GM18520 (cell line): ENCODE data around the gene CLCNKB.
"Not testable (repeated sequence)": the region's sequence is repeated elsewhere in the genome, so short reads cannot be mapped to it uniquely, and the experiment has no call there.

Experiments used
- ATAC-seq: cut with Tn5 transposase; IDR thresholded peaks from one replicate; pipeline ENCODE4 v1.9.1; 2021; ENCODE audit not compliant: unreplicated experiment

Gene CLCNKB

DNA sequence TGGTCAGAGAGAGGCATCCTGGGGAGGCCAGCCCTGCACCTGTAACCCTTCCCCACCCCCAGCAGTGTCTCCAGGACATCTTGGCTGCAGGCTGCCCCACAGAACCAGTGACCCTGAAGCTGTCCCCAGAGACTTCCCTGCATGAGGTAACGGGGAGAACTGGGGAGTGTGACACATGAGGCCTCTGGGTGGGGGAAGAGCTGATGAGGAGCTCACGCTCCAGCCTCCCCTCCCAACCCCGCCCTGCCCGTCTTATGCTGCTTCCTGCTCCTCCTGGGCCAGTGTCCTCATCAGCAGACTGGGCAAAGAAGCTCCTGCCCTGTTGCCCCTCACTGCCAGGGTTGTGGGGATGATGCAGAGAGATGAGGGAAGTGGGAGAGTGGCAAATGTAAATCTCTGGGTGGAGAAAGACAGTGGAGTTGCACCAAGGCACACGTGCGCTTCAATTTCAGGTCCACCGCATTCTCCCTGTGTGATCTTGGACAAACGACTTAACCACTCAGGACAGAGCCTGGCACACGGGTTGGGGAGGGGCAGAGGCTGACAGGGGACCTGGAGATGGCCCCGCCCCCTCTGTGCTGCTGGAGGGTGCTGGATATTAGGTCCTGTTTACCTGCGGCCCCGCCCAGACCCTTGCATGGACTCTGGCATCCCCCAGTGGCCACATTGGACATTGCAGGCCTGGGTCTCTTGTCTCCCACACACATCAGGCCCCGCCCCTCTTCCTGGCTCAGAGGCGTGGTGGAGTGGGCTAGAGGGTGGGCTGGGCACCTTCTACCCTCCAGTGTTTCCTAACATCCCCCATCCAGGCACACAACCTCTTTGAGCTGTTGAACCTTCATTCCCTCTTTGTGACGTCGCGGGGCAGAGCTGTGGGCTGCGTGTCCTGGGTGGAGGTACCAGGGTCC is 12.3 kb downstream of the CLCNKB start:
- no peak for ATAC-seq

DNA sequence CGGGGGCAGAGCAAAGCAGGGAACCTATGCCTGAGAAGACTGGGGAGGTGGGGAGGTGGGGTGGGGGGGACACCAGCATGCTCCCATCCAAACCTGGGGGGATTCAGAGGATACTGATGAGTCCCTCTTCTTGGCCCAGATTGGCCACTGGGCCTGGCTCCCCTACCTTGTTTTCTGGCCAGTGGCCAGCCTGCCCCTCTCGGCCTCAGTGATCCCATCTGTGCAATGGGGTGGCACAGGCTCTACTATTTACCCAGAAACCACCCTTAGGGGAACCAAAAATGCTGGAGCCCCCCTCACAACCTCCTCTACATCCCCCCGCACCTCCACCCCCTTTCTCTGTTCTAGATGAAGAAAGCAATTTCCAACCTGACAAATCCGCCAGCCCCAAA is 12.9 kb downstream of the CLCNKB start:
- ATAC-seq = not testable (repeated sequence)

DNA sequence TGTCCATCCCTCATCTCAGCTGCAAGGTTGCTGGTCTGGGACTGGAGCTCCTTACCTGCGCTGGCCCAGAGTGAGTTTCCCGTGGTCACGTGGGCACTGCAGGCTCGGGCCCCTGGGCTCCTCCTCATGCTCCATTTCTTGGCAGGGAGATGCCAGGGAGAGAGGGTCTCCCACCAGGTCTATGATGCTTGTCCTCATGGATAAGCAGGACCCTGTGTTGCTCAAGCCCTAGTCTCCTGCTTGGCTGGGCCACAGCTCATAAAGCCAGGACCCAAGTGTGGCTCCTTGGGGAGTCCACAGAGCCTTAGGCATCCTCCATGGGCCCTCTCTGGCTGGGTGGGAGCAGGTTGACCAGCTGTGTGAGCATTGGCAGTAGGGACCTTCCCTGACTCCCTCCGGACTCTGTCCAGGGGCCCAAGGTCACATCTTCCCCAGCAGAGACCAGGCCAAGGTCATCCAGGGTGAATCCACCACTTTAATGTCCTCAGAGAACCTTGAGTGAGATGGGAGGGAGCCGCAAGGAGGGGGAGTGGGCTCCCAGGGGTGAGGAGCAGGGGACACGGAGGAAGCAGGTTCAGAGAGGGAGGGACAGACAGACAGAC is 13.8 kb downstream of the CLCNKB start:
- ATAC-seq = not testable (repeated sequence)

DNA sequence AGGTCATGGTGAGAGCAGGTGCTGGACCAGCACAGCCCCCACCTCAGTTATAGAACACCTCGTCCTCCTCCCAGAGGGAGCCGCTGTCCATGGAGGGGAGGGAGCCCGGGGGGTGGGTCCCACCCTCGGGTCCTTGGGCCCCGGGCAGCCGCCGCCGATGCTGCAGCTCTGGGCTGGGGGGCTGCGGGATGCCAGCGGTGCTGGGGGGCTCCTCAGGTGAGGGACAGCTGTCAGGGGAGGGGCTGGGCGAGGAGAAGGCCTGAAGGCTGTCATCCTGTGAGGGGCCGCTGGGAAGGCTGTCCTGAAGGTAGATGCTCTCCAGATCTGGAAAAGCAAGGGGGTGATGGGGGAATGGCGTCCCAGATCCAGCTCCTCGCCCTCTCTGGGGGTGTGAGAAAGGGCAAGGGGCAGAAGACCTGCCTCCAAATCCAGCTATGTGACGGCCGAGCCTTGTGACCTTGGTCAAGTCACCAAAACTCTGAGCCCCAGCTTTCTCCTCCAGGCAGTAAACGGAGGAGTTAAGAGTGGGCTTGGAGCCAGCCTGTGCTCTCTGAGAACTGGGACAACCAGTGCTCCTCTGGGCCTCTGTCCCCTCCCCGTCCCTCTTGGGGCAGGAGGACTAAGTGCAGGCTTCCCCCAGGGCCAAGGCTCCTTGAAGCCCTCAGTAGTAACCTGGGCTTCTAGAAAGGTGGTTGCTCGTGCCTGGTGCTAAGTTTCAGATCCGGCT is 15.0 kb downstream of the CLCNKB start:
- not testable (repeated sequence) for ATAC-seq

DNA sequence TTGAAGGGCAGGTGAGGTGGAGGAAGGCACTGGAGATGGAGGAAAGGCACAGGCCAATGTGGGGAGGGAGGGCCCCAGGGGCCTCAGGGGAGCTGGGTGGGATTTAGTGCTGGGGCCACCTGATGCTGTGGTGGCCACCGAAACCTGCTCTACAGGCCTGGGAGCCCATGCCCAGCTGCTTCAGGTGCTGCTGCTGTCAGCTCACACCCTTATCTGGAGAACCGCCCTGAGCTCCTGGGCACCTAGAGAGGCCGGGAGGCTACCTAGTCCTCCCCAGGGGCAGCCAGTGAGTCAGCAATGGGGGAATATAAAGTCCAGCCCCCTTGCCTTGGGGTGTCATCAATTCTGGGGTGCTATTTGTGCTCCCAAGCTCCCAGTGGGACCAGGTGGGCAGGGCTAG is 17.7 kb downstream of the CLCNKB start:
- no peak for ATAC-seq

DNA sequence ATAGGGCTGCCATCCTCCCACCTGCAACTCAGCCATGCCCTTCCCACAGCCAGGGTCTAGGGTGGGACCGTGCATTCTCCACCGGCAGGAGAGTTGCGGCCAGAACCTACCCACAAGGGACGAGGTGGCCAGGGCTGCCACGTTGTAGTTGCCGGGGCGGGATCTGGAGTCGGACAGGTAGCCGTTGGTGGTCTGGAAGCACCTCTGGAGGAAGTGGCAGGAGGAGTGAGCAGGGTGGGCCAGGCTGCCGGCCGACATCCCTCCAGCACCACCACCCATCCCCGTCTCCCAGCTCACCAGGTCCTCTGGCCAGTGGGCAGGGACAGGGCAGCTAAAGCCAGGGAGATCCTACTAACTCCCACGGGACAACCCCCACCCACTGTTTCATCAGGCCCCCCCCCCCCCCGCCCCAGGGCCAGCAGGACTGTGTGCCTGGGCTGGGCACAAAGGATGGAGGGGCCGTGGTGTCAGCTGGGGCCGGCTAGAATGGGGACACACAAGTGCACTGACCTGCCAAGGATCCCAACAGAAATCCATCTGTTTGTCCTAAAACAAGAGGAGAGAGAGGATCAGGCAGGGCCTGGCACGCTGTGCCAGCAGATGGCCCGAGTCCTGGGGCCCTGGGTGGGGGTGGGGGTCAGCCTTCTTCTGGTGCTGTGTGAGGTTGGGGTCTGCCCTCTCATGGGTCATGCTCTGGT is 18.6 kb downstream of the CLCNKB start:
- not testable (repeated sequence) for ATAC-seq

DNA sequence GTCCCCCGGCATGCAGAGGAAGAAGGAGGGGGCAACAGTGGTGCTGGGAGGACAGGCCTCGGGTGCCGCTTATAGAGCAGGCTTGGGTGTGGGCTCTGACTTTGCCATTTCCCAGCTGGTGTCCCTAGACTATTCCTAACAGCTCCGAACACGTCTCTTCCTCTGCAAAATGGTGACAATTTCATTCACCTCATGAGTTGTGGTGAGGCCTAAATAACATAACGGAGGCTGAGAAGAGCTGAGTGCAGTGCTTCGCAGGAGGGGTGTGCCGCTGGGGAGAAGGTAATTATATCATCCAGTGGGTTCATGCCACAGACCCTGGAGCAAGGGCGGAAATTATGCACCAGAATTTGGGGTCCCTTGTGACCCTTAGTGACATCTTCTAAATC is 19.1 kb downstream of the CLCNKB start:
- ATAC-seq = not testable (repeated sequence)

DNA sequence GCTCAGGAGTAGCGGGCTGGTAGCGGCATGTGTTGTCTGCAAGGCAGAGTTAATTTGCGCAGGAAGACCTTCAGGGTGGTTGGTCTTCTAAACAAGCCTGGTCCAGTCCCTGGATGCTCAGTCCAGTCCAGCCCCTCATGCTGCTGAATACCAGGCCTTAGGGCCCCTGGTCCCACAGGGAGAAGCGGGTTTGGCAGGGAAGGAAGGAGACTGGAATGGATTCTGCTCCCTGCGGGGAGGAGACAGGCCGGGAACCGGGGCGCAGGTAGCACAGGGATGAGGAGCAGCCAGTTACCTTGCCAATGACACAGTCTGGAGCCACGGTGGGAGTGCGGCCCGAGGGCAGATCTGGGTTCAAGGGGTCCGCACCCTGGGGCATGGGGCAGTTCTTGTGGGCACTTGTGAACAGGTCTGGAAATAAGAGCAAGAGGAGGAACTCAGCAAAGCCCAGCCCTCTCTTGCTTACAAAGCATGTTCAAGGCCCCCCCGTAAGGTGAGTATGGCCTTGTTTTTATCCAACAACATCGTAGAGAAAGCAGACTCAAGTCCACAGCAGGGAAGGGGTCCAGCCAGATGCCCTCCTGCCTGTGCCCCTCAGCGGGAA is 19.7 kb downstream of the CLCNKB start:
- ATAC-seq = no peak

DNA sequence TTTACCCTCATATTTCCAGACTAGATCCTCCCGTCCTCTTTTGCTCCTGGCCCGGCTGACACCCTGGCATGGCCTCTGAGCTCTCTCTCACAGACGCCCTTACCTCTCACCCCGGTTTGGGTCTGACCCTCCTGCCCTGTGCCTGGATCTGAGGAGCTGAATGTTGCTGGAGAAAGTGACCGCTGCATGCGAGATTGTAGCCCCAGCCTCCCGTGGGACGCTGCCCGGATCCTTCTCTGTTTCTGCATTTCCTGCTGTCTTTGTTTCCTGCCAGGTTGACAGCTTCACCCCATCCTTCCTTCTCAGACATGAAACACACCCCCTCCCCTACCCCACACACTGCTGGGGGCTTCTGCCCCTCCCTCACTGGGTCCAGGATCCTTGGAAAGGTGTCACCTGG is 20.3 kb downstream of the CLCNKB start:
- no peak for ATAC-seq

DNA sequence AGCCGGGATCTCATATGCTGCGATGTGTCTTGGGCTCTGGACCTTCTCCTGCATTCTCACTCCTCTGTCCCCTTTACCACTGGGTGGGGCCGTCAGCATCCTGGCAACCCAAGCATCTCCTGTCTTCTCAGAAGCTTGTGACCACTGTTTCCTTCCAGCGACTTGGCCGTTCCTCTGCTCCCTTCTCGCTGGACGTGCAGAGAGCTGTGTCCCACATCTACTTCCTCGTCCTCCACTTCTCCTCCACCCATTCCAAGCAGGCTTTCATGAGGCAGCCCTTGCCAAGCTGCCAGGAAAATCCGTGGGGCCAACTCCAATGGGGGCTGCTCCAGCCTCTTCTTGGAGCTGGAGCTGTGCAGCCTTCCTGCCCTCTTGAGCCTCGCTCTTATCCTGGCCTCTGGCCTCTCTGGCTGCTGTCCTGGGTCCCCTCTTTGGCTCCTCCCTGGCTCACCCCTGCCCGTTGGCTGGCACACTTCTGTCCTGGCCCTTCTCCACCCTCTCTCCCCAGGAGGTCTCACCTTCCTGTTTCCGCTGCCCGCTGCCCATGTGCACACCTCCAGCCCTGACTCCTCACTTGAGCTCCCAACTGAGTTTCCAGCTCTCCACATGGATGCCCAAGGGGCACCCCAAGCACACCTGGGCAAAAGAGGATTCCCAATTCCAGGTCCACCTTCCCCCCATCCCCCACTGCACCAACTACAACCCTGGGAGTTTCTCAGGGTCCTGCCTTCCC is 21.1 kb downstream of the CLCNKB start:
- ATAC-seq = no peak

DNA sequence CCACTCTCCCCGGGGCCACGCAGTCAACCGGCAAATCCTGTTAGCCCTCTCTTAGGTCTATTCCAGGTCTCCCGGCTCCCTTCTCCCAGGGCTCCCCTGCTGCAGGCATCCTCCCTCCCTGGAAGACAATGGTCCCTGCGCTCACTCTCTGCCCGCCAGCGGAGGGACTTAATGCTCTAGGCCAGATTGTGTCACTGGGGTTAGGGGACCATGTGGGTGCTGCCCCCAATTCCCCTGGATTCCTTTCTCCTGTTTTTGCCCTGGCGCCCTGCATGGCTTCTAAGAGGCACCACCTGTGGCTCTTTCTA is 21.6 kb downstream of the CLCNKB start:
- ATAC-seq = no peak

DNA sequence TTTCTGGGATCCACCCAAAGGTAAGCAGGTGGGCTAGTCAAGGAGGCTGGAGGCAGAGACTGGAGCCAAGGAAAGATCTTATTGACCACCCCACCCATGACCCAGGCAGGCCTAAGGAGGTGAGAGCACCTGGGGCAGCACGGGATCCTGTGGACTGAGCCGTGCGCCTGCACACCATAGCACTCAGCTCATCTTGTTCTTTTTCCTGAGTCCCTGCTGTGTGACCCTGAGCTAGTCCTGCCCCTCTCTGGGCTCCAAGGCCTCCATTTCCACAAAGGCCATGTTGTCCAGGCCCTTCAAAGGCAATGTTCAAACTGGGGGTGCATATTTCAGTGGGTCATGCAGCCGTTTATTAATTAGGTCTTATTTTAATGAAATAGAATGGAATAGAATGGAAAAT is 22.7 kb downstream of the CLCNKB start:
- ATAC-seq = no peak

DNA sequence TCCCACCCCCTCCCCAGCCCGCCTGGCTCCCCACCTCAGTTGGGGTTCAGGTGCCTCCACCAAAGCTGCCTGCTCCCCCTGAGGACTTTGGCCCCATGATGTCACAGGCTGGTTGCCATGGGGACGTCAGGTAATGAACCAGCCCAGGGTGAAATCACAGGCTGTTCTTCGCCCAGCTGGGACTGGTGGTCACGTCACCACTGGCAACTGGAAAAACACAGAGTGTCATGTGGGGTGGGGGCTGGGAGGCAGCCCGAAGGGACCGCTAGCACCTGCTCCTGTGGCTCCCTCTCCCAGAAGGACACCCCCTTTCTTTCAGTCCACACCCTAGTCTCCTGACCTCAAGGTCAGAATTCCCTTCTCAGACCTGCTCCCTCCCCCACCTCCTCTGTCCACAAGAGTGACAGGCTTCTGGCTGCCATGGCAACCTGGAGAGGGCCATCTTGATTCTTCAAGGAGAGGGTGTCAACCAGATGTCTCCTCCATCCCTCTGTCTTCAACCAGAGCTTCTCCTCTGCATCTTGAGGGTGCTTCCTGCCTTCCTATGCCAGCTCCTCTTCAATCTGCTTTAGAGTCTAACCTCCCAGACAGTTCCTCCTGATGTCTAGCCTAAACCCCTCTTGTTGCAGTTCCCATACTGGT is 23.7 kb downstream of the CLCNKB start:
- no peak for ATAC-seq

DNA sequence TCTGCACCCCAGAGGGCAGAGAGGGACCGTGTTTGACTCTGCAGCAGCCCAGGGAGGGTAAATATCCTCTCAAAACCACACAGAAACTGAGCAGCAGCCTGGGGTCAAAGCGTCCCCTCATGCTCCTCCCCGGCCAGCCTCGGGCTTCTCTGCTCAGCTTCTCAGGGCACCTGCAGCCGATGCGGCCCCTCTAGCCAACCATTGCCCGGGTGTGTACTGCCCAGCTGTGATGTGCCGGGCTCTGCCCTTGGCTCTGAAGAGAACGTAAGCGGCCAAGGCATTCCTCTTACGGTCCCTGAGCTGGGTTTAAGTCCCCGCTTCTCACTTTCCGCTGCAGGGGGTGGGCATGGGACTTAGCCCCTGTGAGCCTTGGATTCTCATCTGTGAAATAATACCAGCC is 24.4 kb downstream of the CLCNKB start:
- ATAC-seq = no peak

DNA sequence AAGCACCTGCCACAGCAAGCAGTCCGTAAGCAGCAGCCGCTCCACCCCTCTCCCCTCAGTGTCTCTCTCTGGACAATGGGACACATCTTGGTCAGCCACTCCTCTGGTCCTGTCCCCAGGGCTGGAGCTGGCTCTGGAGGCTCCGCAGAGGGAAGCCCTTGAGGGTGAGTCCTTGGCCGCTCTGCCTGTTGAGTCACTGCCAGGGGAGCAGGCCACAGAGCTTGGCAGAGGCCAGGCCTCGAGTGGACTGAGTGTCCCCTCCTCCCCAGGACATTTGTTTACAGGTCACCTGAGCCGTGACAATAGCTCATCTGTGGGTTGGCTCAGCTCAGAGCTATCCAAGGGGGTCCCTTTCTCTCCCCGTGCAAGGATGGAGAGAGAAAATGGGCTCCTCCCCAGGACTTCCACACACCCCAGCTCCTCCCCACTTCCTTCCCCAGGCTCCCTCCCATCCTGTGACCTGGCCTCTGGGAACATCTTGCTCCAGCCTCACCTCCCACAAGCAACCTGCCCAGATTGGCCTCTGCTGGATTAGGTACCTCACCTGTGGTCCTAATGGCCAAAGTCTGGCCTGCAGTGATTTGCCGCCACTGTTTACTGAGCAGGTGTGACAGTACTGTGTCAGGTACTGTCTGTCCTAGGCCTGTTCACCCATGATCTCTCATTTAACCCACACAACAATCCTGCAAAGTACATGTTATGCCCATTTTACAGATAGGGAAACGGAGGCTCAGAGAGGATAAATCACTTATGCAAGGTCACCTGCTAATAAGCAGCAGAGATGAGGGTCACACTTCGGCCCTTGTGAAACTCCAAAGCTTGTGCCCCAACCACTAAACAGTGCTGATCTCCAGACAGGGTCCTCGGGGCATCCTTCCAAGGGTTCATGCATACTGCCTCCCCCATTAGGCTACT is 25.0 kb downstream of the CLCNKB start:
- ATAC-seq = no peak

DNA sequence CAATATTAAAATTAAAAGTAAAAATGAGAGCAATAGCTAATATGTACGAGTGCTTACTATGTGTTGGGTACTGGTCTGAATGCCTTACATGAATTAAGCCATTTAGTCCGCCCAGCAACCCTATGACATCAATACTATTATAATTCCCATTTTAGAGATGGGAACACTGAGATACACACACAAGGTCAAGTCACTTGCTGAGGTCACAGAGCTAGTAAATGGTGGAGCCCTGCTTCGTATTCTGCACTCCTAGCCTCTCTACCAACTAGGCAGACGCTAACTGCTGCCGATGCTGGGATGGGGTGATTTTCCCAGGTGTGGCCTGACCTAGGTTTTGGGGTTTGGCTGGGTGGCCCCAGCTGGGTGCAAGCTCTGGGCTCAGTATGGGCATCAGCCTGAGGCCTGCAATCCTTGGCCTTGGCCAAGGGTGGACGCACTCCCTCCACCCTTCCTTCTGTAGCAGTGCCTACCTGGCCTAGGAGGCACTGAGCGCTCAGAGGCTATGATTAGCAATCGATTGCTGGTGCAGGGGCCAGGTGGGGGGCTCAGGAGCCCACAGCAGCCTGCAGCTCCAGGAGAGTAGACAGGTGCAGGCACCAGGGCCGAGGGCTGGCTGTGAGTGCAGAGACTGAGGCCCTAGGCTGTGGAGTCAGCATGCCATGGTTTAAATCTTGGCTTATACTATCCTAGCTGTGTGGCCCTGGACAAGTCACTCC is 27.2 kb downstream of the CLCNKB start:
- ATAC-seq = no peak

DNA sequence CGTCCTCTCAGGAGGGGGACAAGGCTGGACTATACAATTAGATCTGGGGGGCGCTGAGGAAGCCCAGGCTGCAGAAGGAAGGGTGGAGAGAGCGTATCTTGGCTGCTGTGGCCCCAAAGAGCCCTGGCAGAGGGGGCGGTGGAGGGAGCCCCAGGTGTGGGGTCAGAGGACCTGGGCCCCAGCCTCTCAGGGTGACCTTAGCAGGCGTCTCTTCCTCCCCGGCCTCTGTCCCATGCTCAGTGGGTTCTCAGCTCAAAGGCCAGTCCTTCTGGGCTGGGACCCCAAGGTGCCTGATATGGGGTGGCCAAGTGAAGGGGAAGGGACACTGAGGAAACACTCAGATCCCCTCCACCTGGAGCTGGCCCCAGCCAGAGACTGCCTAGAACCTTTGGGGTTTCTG is 28.0 kb downstream of the CLCNKB start:
- no peak for ATAC-seq

DNA sequence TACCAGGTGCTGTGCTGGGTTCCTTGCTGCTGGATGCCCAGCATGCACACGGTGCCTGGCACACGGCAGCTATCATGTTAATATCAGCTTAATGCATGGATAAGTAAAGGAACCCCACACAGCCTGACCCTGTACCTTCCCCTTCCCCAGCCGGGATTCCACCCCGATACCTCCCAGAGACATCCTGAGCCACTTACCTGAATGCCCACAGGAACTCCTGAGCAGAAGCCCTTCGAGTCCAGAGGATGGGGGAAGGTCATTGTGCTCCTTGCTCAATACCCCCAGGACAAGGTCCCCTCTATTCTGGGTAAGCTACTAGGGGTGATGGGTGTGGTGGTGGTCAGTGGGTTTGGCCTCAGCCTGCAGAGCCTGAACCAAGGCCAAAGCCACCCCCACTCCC is 28.5 kb downstream of the CLCNKB start:
- ATAC-seq = no peak
